Activated T-cell treated with anti-CD3 and anti-CD28 coated beads for 4 hours (primary cell): ENCODE measurements around the gene CAPS.
"Not testable (repeated sequence)": the region's sequence is repeated elsewhere in the genome, so short reads cannot be mapped to it uniquely, and the experiment has no call there.

Experiments used
- DNase-seq: peaks from one replicate; pipeline ENCODE4 v3.0.0-alpha.2; 2020

The CAPS gene

GRCh38 chr19:5913739-5914357 is at the start of gene CAPS:
CAPS (plus strand) TSS chr19:5914254; CDS start chr19:5914407, 153 bp downstream.
- DNase-seq = no peak

- DNase-seq = no peak
Measured at GRCh38 chr19:5864725-5865486, 49.1 kb upstream of the CAPS start.

GRCh38 chr19:5865772-5866171 is 48.3 kb upstream of the CAPS start:
- DNase-seq = no peak

GRCh38 chr19:5867201-5868136 is 46.6 kb upstream of the CAPS start:
- DNase-seq = no peak

DNA sequence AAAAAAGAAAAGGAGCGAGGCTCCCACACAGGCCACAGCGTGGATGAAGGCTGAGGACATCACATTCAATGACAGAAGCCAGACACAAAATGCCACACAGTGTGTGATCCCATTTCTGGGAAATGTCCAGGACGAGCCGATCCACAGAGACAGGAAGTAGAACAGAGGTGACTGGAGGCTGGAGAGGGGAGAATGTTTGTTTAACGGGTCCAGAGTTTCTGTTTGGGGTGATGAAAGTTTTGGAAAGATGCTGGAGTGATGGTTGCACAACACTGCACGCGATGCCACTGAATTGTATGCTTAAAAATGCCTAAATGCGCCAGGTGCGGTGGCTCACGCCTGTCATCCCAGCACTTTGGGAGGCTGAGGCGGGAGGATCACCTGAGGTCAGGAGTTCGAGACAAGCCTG is 43.1 kb upstream of the CAPS start:
- no peak for DNase-seq

GRCh38 chr19:5873617-5874199 is 40.3 kb upstream of the CAPS start:
- DNase-seq = no peak

- not testable (repeated sequence) for DNase-seq
Measured at GRCh38 chr19:5874496-5874895, 39.6 kb upstream of the CAPS start.

GRCh38 chr19:5877427-5877826 is 36.6 kb upstream of the CAPS start:
- DNase-seq = no peak

GRCh38 chr19:5877882-5878281 is 36.2 kb upstream of the CAPS start:
- DNase-seq = no peak

DNA sequence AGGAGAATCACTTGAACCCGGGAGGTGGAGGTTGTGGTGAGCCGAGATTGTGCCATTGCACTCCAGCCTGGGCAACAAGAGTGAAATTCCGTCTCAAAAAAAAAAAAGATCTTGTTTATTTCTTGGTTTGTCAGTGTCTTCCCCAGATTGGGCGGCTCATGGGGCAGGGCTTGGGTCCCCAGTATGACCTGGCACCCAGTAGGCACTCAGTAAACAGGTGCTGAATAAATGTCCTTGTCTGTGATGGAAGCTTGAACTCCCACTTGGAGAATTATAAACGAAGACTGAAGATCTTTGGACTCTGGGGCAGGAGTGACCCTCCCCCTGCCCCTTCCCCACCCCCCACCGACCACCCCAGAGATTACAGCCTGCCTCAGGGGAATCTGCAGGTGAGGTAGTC is 33.9 kb upstream of the CAPS start:
- no peak for DNase-seq

DNA sequence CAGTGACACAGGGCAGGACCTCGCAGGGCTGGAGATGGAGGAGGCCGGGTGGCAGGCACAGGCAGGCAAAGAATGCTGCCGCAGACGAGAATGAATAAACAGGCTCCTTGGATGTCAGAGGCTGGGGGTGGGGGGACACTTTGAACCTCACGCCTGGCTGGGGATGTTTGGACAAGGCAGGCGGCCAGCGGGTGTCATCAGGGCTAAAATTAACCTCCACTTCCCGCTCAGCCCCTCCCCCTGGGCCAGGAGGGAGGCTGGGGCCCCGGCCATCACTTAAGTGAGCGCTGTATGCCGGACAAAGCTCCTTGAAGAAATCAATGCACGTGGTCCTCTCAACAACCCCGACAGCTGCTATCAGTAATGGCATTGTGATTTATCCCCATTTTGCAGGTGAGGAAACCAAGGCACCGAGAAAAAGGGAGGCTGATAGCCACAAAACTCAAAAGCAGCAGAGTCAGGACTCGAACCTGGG is 33.4 kb upstream of the CAPS start:
- no peak for DNase-seq

DNA sequence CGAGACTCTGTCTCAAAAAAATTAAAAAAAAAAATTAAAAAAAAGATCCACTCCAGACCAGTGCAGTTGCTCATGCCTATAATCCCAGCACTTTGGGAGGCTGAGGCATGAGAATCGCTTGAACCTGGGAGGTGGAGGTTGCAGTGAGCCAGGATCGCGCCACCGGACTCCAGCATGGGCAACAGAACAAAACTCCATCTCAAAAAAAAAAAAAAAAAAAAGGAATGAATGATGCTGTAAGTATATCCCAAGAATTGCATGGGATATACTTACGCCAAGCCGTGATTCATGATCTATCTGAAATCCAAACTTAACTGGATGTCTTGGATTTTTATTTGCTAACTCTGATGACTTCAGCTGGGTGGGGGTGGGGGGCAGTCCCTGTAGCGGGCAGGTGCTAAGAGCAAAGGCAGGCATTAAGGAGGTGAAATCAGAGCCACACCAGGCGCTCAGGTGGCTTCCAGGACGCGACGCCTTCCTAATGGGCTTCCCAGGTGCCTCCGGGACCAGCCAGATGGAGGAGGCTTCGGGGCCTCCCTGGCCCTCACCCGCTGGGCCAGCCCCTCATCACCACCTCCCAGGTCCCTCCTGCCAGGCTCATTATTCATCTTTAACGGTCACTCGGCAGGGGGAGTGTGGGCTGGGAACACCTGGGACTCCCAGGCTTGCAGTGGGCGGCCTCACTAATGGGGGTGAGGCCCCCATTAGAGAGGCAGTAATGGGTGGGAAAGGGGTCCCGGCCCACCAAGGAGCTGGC is 32.3 kb upstream of the CAPS start:
- no peak for DNase-seq

- no peak for DNase-seq
Measured at GRCh38 chr19:5882421-5882968, 31.6 kb upstream of the CAPS start.

- not testable (repeated sequence) for DNase-seq
Measured at GRCh38 chr19:5883157-5883873, 30.7 kb upstream of the CAPS start.

GRCh38 chr19:5884065-5884811 is 29.8 kb upstream of the CAPS start:
- DNase-seq = not testable (repeated sequence)

DNA sequence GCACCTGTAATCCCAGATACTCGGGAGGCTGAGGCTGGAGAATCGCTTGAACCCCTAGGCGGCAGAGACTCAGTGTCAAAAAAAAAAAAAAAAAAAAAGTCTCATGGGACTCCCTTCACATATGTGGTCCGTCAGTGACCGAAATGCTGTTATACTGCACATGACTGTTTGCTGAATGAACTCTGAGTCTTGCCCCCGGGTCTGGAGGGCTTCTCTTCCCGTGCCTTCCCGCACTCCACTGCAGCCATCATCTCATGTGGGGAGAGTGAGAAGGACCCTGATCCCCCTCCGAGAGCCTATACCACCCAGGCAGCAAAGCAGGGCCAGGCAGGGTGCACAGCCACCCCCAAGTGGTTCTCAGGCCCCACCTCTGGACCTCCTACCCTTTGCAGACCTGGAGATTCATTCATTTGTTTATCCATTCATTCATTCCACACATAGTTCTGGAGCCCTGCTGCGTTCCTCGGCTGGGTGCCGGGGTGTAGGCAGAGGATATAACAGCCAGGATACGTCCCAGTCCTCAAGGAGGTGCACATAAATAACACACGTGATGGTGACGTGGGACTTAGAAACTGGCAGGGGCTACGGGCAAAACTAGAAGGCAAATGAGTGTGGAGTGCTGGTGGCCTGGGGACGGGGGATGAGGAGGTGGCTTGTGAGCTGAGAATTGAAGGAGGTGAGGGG is 24.6 kb upstream of the CAPS start:
- no peak for DNase-seq

GRCh38 chr19:5890099-5890498 is 24.0 kb upstream of the CAPS start:
- no peak for DNase-seq

DNA sequence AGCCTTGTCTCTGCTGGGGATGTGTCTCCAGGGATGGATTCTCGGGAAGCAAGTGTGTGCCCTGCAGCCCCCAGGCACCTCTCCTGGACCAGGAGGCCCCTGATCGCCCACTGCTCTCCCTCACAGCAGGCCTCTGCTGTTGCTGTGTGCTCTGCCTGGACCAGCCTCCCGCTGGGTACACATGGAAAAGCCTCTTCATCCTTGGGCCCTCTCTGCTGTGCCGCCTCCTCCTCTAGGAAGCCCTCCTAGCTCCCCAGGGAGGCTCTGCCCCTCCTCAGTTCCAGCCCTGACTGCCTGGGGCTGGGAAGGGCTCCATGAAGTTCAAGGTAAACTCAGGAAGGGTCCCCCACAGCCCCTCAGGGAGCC is 22.5 kb upstream of the CAPS start:
- no peak for DNase-seq

DNA sequence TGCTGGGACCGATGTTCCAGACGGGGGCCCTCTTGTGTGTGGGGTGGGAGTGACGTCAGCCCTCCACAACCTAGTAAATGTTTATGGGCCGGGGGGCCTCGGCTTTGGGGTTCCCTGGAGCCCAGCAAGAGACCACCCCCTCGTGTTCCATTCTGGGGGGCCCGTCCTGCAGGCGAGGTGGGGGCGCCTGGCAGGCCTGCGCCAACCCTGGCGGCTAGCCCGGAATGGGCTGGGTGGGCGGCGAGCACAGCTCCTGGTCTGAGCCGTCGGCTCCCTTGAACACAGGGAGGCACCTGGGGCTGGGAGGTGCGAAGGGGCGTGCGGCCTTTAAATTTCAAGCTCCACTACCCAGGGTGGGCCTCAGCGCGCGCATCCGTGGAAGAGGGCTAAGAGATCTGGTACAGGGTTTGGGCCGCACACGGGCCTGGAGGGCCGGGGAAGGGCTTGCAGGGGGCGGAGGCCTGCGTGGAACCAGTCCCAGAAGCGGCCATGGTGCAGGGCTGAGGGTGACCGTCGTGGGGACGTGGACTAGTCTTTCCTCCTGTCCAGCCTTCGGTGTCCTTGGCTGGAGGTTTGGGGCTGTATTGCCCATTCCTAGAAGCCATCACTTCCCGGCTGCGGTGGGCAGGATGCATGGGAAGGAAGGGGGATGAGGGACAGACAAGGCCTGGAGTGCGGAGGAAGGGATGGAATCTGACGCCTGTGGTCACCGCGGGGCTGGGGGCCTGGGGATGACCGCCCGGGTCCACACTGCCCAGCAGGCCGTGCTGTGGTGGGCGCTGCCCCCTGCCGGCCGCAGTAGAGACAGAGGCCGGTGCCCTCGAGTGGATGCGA is 21.9 kb upstream of the CAPS start:
- no peak for DNase-seq
